H1 (cell line): ENCODE measurements around the gene PSAP.

Experiments used
- CHD1 ChIP-seq: IDR thresholded peaks from 2 replicates; pipeline ENCODE4 v1.6.1; 2012; ENCODE audit warnings: low read depth, low read length, improper control_type of control experiment
- EZH2 ChIP-seq: fragments of 200-600 bp; sonication (generic); IDR thresholded peaks from 2 replicates; pipeline ENCODE4 v1.7.1; 2012; ENCODE audit warnings: low read depth, mild to moderate bottlenecking, moderate library complexity, low read length, inconsistent platforms; ENCODE audit not compliant: severe bottlenecking
- GABPA ChIP-seq: IDR thresholded peaks from 2 replicates; pipeline ENCODE4 v1.6.1; 2011; ENCODE audit warnings: mild to moderate bottlenecking, low read length, moderate library complexity, borderline replicate concordance; ENCODE audit not compliant: insufficient read depth
- POLR2A ChIP-seq, 2 experiments: IDR thresholded peaks; 1 replicate in 1 of 2; 2 replicates in 1 of 2; pipeline ENCODE4 v1.6.1; 2011; ENCODE audit warnings: low read depth in 2 of 2, low read length in 2 of 2, mild to moderate bottlenecking in 2 of 2; ENCODE audit errors: control extremely low read depth in 1 of 2
- POLR2AphosphoS5 ChIP-seq: IDR thresholded peaks from 2 replicates; pipeline ENCODE4 v1.6.1; 2011; ENCODE audit warnings: low read depth, low read length
- RAD21 ChIP-seq, 2 experiments: IDR thresholded peaks in 1 of 2; conservative IDR thresholded peaks in 1 of 2; 2 replicates each; pipeline ENCODE4 v1.6.1; 2011; ENCODE audit warnings: low read depth in 2 of 2, low read length in 2 of 2, improper control_type of control experiment in 1 of 2, inconsistent platforms in 1 of 2, mild to moderate bottlenecking in 1 of 2, moderate library complexity in 1 of 2
- RXRA ChIP-seq: IDR thresholded peaks from 2 replicates; pipeline ENCODE4 v1.6.1; 2011; ENCODE audit warnings: low read depth, mild to moderate bottlenecking, low read length, moderate library complexity; ENCODE audit not compliant: insufficient read depth
- SIN3A ChIP-seq, 2 experiments: IDR thresholded peaks in 1 of 2; conservative IDR thresholded peaks in 1 of 2; 2 replicates each; pipeline ENCODE4 v1.6.1; 2011 to 2012; ENCODE audit warnings: low read length in 2 of 2, improper control_type of control experiment in 1 of 2, low read depth in 1 of 2, mild to moderate bottlenecking in 1 of 2
- TAF7 ChIP-seq: optimal IDR thresholded peaks from 2 replicates; pipeline ENCODE3; 2011; ENCODE audit warnings: low read depth, mild to moderate bottlenecking, inconsistent platforms, low read length, moderate library complexity, borderline replicate concordance
- TBP ChIP-seq: IDR thresholded peaks from 2 replicates; pipeline ENCODE4 v1.6.1; 2011; ENCODE audit warnings: low read depth, low read length, improper control_type of control experiment
- TCF12 ChIP-seq: IDR thresholded peaks from 2 replicates; pipeline ENCODE4 v1.6.1; 2011; ENCODE audit warnings: low read depth, mild to moderate bottlenecking, low read length
- TEAD4 ChIP-seq: IDR thresholded peaks from 2 replicates; pipeline ENCODE4 v1.6.1; 2012; ENCODE audit warnings: low read depth, low read length, inconsistent platforms, mixed read lengths
- TF ChIP-seq, protein P1 (sequence below), 3 experiments: IDR thresholded peaks; 1 replicate in 2 of 3; 2 replicates in 1 of 3; pipeline versions ENCODE4 v1.5.1 to v1.6.1; 2011; ENCODE audit warnings: low read length in 3 of 3, mild to moderate bottlenecking in 3 of 3, inconsistent platforms in 2 of 3, low read depth in 1 of 3, moderate library complexity in 1 of 3; ENCODE audit not compliant: insufficient read depth in 1 of 3; ENCODE audit errors: control extremely low read depth in 1 of 3

DNA sequence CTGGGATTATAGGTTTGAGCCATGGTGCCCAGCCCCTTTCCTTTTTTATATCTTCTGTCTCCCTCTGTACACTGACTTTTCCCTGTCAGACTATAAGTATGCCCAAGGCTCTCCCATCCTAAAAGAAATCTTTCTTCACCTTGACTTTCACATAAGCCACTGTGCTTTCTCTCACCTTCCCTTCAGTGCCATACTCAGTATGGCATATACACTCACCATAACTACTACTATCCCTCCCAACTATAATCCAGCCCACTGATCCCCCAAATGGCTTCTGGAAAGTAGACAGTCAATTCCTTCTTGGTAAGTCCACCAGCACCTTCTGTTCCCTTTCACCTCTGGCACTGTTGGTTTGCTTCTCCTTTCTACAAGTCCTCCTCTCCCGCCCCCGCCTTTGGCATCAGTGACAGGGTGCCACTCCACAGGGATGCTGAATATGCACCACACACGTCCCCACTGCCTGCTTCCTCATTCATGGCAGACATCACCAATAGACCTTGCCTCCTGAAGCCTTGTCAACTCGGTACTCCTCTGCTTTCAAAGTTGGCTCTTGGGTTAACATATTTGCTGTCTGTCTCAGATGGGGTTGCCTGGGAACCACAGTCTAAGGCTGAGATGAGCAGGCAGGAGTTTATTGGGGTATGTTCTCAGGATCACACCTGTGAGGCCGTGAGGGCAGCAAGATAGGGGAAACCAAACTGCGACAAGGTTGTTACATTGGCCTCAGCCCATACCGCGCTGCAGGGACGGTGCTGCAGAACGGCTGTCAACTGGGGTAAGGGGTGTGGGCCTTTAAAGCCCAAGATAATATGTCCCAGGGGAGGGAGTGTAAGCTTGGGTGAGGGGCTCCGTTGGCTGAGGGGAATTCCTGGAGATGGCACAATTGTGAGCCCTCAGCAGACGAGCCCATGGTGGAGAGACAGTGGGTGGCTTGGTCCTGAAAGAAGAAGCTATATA is 7.2 kb upstream of the PSAP start:
- TF ChIP-seq GABPA, result no peak
- TF ChIP-seq EZH2, result no peak
- TF ChIP-seq, protein P1, sequence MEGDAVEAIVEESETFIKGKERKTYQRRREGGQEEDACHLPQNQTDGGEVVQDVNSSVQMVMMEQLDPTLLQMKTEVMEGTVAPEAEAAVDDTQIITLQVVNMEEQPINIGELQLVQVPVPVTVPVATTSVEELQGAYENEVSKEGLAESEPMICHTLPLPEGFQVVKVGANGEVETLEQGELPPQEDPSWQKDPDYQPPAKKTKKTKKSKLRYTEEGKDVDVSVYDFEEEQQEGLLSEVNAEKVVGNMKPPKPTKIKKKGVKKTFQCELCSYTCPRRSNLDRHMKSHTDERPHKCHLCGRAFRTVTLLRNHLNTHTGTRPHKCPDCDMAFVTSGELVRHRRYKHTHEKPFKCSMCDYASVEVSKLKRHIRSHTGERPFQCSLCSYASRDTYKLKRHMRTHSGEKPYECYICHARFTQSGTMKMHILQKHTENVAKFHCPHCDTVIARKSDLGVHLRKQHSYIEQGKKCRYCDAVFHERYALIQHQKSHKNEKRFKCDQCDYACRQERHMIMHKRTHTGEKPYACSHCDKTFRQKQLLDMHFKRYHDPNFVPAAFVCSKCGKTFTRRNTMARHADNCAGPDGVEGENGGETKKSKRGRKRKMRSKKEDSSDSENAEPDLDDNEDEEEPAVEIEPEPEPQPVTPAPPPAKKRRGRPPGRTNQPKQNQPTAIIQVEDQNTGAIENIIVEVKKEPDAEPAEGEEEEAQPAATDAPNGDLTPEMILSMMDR (IDR thresholded peaks at IDR 0.05; ENCODE audit: control extremely low read depth in 1 of 3, insufficient read depth in 1 of 3, low read depth in 1 of 3, low read length in 3 of 3), result no peak
- no peak for TF ChIP-seq POLR2A (IDR thresholded peaks at IDR 0.05; ENCODE audit: control extremely low read depth in 1 of 2, low read depth in 2 of 2, low read length in 2 of 2)
- no peak for TF ChIP-seq POLR2AphosphoS5
- TF ChIP-seq RXRA, result no peak
- TF ChIP-seq TBP, result no peak
- TF ChIP-seq TAF7, result no peak
- TF ChIP-seq CHD1, result no peak
- TF ChIP-seq TEAD4, result no peak
- TF ChIP-seq SIN3A (conservative IDR thresholded peaks at IDR 0.05 in 1 of 2, IDR thresholded peaks at IDR 0.05 in 1 of 2; ENCODE audit: low read depth in 1 of 2, low read length in 2 of 2), result no peak
- TF ChIP-seq TCF12, result no peak
- TF ChIP-seq RAD21 (IDR thresholded peaks at IDR 0.05 in 1 of 2, conservative IDR thresholded peaks at IDR 0.05 in 1 of 2; ENCODE audit: low read depth in 2 of 2, low read length in 2 of 2), result no peak
